ENCODE measurements around the gene OR56B4.

DNA sequence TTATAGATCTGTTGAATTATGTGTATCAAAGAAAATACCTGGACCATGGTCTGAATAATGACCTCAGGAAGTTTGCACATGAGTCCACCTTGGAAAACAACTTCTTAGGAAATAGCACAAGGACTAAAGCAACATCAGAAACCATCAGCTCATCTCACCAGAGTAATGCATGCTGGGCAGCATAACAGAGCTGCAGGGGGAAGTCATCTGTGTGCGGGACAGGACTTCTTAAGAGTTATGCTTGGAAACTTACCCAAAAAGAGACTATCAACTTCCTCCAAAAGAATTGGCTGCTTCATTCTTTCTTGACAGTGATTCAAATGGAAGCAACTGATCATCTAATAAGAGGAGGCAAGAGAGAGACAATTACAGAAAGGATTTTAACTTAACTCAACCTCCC, 2.5 kb downstream of the OR56B4 start:
- TF ChIP-seq EZH2 (IDR thresholded peaks at IDR 0.05; ENCODE audit: low read depth) (no peak), CTCF (conservative IDR thresholded peaks at IDR 0.05) (no peak)
